ENCODE measurements around the gene GFOD1.
"Not testable (repeated sequence)": the region's sequence is repeated elsewhere in the genome, so short reads cannot be mapped to it uniquely, and the experiment has no call there.

GFOD1 gene

DNA sequence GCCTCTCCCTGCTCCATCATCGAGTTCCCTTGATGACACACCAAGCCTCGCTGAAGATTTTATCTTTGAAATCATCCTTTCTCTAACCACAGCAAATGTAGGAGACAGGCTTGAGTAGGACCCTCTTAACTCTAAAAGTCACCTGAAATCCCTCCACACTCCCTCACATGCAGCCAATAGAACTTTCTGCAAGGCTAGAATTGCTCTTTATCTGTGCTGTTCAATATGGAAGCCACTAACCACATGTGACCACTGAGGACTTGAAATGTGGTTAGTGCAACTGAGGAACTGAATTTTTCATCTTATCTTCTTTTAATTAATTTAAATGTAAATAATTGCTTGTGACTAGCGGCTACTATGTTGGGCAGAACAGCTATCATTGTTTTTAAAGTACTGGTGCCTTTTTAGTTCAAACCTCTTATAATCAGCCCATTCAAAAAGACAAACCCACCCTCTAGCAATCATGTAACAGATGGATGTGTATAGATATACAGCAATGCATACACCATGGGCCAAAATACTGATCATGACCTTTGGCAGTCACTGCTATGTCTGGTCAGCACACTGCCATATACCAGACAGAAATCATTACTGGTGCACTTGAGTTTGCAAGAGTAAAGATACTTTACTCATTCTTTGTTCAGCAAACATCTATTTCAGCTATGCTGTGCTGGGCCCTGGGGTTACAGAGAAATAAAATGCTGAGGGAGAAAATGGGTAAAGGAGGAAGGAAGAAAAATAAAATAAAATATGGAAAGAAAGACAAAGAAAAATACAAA lies 50.0 kb downstream of the GFOD1 start:
- no peak for DNase-seq

DNA sequence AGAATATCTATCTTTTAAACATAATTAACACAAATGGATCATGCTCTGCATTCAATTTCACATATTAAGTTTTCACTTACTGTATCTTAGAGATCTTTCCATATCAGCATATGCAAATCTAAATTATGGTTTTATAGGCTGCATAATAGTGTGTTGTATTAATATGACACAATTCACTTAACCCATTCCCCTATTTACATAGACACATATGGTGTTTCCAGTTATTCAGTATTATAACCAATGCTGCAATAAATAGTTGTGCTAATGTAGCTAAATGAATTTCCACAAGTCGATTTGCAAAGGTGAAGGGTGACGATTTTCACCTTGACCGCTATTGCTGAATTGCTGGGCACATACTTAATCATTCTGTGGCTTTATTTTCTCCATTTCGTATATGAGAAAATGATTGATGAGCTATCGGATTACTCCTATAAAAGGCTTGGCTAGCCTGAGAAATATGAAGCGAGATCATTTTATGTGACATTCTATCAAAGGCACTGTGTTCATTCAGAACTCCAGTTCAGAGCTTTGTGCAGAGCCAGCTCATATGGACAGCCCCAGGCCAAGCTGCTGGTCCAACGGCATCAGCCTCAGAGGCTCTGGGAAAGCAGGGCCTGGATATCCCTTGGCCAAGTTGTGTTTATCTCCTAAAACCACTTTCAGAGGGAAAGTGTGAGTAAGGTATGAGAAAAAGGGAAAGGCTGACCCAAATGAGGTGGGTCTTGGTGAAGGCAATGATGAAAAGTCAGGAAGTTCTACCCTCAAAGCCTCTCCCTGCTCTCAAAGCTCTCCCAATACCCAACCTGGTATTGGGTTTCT lies 50.8 kb downstream of the GFOD1 start:
- no peak for DNase-seq

DNA sequence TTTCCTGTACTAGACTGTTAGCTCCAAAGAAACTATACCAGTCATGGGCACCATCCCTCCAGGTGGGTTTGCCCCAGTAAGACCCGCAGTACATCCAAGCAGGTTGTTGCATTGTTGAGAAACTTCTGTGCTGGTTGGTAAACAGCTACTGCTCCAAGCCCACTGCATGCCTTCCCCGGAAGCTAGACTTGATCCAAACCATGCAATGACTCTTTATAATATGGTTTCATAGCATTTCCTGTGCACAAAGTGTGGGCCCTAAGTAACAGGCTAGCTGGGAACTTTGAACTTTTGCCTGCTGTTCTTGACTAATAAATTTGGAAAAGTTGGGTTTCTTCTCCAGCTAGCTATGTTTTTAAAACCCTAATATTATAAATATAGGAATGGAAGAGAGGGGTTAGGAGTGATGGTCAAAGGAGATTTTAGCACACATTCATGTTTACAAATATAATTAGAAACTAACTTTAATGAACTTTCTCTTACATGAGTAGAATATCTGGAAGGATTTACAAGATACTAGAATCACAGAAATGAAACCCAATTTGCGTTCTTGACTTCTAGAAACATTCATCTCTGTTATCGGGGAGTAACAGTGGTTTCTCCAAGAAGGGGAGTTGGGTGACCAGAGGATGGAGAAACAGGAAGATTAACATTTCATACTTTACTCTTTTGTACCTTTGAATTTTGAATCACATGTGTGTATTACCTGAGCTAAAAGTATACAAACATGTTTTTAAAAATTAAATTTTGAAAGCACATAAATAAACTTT lies 51.7 kb downstream of the GFOD1 start:
- no peak for DNase-seq

DNA sequence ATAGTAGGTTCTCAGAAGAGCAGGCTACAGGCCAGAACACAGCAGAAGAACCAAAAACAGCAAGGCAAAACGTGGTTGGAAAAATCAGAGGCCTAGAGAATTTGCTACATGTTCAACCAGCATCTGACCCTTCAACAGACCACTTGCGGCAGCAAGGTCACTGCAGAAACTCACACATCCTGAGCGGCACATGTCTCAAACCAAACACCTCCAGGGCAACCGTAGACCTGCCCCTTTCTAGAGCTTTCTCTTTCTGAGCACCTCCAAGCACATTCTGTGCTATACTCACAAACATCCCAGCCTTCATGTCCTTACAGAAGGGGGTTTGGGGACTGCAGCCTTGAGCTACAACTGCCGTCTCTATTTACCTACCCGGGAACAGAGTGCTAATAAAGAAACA lies 52.6 kb downstream of the GFOD1 start:
- DNase-seq: no peak

DNA sequence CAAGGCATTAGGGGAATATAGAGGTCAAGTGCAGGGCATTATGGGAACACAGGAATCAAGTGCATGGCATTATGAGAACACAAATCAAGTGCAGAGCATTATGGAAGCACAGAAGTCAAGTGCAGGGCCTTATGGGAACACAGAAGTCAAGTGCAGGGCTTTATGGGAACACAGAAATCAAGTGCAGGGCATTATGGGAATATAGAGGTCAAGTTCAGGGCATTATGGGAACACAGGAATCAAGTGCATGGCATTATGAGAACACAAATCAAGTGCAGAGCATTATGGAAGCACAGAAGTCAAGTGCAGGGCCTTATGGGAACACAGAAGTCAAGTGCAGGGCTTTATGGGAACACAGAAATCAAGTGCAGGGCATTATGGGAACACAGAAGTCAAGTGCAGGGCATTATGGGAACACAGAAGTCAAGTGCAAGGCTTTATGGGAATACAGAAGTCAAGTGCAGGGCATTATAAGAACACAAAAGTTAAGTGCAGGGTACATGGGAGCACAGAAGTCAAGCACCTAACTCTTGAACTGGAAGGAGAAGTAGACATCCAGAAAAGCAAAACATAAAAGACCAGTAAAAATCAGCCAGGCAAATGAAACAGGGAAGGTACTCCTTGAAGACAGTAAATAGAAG lies 53.1 kb downstream of the GFOD1 start:
- DNase-seq: not testable (repeated sequence)

DNA sequence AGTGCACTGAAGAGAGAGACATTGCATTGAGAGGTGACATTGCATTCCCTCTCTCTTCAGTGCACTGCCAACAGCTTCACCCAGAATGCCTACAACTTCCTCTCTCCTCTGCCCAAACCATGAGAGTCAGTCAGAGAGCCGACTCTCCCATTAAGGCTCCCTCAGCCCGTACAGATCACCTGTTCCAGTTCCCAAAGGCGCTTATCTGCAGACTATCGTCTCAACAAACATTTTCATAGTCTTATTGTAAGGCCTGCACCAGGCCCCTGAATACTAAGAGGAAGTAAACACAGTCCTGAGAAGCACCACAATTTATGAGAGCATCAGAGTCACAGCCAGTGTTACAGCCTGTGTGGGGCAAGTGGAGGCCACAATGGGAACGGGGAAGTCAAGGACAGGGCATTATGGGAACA lies 53.7 kb downstream of the GFOD1 start:
- no peak for DNase-seq

DNA sequence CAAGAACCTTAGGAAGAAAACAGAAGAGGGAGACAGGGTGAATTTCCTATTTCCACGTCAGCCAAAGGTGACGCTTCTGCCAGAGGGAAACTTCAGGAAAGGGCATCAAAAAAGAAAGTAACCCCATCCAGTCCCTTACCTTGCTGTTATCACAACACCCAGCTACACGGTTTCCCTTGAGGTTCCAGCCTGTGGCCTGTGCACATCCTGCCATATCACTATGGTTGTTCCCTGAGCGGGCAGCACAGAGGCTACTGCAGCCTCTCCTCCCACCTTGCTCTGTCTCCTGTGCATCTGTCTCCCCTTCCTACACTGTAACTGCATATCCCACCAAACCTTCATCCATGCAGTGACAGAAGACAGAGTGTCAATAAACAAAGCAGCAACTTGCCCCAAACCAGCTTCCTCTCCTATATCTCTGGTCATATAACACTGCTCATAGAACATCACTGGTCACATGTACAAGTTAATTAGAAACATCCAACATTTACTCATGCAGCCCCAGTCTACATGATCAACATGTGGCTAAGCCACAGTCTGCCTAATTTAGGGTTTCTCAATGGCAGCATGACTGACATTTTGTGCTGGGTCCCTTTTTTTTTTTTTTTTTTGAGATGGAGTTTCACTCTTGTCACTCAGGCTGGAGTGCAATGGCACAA lies 54.7 kb downstream of the GFOD1 start:
- DNase-seq: no peak

DNA sequence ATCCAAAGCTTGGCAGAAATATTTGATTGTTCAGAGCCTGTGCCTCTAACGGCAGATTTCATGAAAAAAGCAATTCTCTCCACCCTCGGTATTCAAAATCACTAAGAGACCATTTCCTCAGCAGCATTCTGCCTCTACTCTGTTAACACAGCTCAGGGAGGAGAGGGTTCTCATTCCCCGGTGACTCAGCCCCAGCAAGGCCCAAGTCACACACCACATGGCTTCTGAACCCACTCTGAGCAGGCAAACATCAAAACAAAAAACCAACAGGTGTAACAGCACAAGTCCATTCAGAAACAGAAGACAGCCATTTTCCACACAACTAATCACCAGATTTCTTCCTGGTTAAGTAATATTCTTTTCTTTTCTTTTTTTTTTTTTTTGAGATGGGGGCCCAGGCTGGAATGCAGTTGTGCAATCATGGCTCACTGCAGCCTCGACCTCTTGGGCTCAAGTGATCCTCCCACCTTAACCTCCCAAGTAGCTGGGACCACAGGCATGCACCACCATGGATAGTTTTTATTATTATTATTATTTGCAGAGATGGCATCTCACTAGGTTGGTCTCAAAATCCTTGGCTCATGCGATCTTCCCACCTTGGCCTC lies 55.4 kb downstream of the GFOD1 start:
- DNase-seq: peak; percentile 41 to 46

DNA sequence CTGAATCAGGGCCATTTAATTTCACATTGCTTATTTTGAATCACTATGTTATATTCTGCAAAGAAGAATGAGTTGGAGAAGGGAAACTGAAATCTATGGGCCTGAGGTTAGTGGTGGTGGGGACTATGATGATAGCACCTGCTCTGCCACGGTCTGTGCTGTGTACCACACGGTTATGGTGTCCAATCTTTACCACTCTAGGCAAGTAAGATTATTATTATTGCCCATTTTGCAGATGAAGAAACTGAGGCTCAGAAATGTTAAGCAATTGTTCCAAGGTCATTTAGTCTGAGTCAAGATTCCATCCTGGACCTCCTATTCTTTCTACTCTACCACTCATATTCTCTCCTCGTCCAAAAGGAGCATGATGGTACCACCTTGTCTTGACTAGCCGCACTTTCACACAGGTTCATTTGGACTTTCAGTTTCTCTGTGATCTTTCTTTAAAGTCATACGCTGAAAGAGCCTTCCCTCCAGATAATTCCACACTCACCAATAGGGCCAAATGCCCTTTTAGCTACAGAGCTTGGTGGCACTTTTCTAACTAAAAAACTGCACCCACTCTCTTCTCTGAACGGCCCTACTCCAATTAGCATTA lies 56.2 kb downstream of the GFOD1 start:
- no peak for DNase-seq

DNA sequence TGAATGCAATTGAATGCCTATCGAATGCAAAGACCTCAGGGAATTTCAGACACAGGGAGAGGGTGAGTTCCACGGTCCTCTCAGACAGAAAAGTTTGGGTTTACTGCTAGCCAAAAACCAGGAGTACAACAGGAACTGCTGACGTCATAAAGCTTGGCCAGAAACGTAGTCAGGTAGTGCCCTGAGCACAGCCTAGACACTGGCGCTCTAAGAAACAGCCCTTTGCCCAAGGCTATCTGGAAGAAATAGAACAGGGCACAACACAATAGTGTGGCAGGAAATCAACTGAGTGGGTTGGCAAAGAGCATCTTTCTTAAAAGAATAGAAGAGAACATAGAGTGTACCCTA lies 58.0 kb downstream of the GFOD1 start:
- DNase-seq: no peak

DNA sequence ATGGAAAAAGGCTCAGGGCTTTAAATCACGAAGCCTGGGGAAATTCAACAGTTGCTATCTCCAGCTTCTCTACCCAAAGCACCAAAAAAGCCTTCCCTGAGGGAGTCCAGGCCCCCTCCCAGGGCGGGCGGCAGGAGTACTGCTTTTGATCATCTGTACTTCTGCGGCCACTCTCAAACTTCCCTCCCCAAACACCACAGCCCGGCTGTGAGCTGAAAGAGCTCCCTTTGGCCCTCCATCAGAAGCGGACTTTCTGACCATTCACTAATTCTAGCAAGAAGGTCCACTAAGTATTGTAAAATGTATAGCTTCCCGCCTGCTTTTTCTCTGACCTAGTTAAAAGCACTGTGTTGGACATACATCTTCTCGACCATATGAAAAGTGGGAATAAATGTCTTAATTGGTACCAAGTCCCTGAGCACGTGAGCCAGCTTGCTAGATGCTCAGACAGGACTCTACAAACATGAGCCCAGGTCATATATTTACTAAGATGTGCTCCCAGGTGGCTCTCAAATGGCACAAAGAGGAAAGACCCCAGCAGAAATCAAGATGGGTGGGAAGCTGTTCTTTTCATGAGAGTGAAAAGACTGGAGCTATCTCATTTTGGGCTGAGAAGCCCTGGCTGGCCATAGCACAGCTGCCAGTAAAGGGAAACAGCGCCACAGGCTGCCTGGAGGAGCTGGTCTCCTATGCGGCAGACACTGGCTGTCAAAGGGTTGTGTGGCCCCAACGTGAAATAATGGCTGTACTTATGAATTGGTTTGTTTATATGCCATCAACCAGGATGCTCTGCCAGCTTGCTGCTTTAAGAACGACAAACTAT lies 58.6 kb downstream of the GFOD1 start:
- peak; percentile 35 to 50 for DNase-seq

DNA sequence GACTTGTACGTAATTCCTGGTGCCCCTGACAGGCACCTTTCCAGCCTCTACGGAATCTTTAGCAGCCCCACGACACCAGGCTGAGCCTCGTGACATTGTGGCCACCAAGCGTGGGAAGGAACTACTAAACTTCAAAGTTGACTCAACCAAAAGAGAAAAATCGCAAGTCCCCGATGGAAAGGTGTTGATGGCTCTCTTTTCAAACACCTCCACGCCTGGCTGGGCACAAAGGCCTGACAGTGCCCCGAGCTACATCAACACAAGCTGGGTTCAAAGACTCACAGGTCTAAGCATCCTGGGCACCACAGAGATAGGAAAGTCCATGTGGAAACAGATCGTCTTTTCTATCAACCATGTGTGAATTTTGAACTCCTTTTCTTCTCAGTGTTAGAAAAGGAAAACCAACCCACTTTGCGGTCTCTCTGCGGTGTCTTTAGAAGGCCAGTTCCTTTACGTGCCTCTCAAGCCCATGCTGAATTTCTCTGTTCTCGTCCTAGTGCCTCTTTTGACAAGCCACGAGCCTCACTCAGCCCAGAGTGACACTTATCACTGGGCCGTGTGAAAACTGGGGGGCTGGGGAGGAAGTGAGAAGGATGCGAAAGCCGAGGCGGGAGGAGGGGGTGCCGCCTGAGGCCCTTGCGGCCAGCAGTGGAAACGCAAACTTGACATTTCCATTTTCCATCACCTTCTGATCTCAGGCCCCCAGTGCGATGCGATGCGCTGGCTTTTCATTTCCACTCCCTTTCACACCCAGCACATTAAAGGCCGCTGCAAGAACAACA lies 59.4 kb downstream of the GFOD1 start:
- peak; percentile 76 to 83 for DNase-seq

DNA sequence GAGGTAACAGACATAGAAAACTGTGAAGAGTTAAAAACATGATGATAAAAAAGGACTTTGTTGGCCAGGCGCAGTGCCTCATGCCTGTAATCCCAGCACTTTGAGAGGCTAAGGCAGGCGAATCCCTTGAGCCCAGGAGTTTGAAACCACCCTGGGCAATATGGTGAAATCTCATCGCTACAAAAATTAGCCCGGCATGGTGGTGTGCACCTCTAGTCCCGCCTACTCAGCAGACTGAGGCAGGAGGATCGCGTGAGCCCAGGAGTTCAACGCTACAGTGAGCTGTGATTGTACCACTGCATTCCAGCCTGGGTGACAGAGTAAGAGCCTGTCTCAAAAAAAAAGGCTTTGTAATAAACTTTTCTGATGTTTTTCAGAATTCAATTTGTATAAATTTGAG lies 60.1 kb downstream of the GFOD1 start:
- DNase-seq: peak in 1 of 2 donors; percentile 12

DNA sequence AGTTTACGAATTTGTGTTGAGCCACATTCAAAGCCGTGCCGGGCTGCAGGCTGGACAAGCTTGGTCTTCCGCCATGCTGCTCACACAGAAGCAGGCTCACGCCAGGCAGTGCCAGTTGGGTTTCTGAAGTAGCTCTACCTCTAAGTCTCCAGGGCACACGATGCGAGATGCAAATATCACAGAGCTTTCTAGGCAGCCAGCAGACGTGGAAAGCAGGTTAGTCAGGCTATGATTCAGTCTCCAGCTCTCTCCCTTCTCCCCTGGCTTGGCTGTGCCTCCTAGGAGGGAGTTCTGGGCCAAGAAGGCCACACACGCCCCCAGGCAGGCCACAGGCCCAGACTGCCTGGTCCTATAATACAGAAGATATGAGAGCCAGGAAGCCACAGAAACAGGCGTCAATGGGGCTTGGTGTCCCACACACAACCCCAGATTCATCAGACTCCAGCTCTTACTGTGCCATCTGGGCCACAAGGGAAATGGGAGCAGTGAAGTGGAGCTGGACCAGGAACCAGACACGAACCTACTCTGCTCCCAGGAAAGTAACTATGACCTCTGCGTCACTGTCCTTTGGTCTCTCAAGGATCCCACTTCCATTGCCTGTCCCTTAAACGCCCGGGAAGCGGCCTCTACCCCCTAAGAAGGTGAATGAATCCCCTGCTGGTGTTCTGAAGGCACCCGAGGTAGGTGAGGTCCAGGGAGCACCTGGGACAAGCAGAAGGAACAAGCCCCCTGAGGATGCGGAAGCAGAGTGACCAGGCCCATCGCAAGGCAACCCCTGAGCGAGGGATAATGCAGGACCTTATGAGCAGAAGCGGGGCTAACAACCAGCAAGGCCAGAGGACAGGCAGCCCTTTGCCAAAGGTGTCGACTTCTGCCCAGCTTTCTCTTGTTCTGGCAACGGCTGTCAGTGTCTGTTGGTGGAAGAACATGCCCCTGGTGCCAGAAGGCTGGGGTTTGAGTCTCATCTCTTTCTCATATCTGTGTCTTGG lies 61.2 kb downstream of the GFOD1 start:
- DNase-seq: peak; percentile 29 to 39

DNA sequence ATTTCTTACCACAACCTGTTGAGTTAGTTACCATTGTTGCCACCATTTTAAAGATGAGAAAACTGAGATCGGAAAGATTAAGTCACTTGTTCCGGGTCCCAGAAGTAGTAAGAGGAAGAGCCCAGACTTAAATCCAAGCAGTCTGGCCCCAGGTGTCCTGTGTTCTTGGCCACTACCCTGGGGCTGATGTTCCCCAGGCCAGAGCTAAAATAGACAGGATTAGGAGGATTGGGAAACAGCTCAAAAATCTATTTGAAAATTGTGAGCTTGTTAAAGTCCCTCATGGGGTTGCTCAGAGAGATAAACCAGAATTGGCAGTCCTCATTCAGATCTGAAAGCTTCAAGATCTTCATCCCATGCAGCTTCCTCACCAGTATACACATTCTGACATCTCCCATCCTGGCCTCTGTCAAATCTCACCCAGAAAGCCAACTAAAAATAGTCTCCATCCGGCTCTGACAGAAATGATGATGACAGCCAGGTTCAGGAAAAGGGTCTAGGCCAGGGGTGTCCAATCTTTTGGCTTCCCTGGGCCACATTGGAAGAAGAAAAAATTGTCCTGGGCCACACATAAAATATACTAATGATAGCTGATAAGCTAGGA lies 62.0 kb downstream of the GFOD1 start:
- no peak for DNase-seq

DNA sequence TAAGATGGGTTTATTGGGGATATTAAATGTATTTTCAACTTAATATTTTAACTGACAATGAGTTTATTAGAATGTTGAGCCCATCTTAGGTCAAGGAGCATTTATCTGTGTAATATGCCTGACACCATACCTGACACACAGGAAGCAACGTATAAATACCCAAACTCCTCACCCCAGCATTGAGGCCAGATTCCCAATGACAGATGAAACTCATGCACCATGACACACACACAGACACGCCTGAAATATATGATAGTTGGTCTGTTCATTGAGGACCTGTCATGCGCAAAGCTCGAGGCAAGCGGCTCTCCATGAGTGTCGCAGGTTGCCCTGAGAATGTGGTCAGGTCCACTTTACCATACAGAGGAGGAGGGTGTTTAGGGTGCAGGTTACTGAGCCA lies 64.1 kb downstream of the GFOD1 start:
- DNase-seq: no peak

DNA sequence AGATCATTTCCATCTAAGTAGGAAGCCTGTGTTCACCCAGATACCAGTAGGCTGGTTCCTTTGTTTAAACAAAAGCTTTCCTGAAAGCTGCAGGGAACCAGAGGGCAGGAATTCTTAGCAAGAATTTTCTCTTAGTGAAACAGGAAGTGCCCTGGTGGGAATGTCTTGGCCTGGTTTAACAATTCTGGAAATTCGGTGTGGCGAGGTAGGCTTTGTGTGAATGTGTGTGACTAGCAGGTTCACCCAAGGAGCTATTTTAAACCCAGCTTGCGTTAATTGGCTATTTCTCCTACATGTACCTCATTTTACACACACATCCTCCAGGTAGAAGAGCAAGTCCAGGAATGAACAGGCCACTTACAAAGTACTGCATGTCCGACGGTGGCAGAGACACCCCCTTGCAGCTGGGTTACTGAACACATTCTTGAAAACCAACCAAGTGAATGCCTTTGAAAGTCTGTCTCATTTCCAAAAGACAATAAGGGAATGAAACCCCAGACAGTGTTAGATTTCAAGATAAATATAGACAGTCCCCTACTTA lies 64.6 kb downstream of the GFOD1 start:
- DNase-seq: no peak

Data from stimulated activated CD4-positive, alpha-beta T cell treated with anti-CD3 and anti-CD28 coated beads, Interleukin-2, amount 100 ng/mL, for 24 hours (primary cell).